ENCODE results near the gene FAM200A. TPM values are rescaled to one million over a fixed set of nuclear protein-coding genes. Genes with fewer than 3 reads are reported as not detected.

FAM200A gene
- total RNA-seq (2014; rRNA removed; shearing (Covaris generic)): 7.9 and 10.2 TPM in 2 replicates
- polyA plus RNA-seq (2016; fragmentation: Nextera tagmentation; extraction: Ambion mirVana): 4.9 and 7.7 TPM in 2 replicates
- long read RNA-seq, partial matches to known transcripts: 0 of 3 reads
- long read RNA-seq, other reads (novel, unspliced or antisense): 2 of 3 reads

DNA sequence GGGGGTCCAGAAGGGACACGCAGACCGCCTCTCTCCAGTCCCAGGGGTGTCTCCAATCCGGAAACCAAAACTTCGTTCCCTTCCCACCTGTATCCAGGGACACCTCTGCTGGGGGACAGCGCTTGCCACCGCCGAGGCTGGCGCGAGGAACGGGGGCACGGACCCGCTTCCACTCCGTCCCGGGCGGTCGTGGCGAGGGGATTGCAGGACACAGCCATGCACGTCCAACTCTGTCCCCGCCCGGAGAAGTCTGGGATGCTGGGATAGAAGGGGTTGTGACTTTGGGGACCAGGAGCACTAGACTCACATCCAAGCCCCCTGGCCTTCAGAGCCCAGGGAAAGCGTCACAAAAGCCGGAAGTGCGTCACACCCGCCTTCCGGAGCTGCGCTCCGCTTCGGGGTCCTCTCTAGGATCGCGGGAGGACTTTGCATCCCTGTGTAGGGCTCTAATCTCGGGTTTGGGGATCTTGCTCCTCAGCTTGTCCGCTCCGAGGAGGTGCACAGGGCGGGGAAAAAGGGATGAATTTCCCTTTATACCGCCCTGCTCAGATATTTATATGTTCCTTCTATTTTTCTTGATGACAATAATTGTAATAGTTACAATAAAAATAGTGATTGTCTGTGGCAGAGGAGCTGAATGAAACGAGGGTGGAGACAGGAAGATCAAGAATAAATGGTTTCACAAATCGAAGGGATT lies at the start of gene FAM200A:
Gene FAM200A, minus strand, starts transcription at position 348 of the 697 bp plus-strand sequence. CDS start 3,707 bp downstream, outside the sequence.
- Histone ChIP-seq H3F3A (replicated peaks; ENCODE audit: low read depth) (peaks cover 4% of the 10 kb centered on the region; the same call in 1 of the 2 replicates), H3K9me2 (ENCODE audit: insufficient read depth) (no peaks in the 10 kb centered on the region), H3K27ac (ENCODE audit: low read depth) (peak within 1 kb of the TSS; percentile 60; the same call in 1 of the 2 replicates), H4K20me1 (replicated peaks; ENCODE audit: insufficient read depth) (0 out of 2 replicates have a peak, but pooled peaks cover 2% of the 10 kb centered on the region), H3K27me3 (ENCODE audit: insufficient read depth) (no peaks in the 10 kb centered on the region), H3K4me3 (peak within 1 kb of the TSS; percentile 95), H3K4me2 (peak within 1 kb of the TSS; percentile 75), H3K4me1 (ENCODE audit: insufficient read depth) (peaks cover 5% of the 10 kb centered on the region; the same call in 1 of the 2 replicates), H3K36me3 (ENCODE audit: insufficient read depth) (peaks cover 3% of the 10 kb centered on the region; the same call in 1 of the 2 replicates), H2AFZ (peak within 1 kb of the TSS; percentile 93), H3K79me2 (replicated peaks; ENCODE audit: insufficient read depth) (peaks cover 28% of the 10 kb centered on the region; the same call in 1 of the 2 replicates)
- Mint-ChIP-seq H3K27me3 (ENCODE audit: insufficient read depth, low read depth, poor library complexity) (peaks cover 3% of the 10 kb centered on the region), H3K4me3 (peak within 1 kb of the TSS; percentile 90), H3K4me1 (peaks cover 4% of the 10 kb centered on the region; the same call in 1 of the 3 replicates), H3K27ac (peak within 1 kb of the TSS; percentile 68; the same call in 1 of the 2 replicates), H3K36me3 (ENCODE audit: low read depth) (peaks cover 38% of the 10 kb centered on the region), H3K9me3 (peaks cover 22% of the 10 kb centered on the region; the same call in 2 of the 3 replicates)
- TF ChIP-seq EZH2phosphoT487 (IDR thresholded peaks at IDR 0.05; ENCODE audit: unreplicated experiment): no peak
- peak; percentile 5 for TF ChIP-seq REST (IDR thresholded peaks at IDR 0.05; ENCODE audit: unreplicated experiment)
- TF ChIP-seq, protein P1, sequence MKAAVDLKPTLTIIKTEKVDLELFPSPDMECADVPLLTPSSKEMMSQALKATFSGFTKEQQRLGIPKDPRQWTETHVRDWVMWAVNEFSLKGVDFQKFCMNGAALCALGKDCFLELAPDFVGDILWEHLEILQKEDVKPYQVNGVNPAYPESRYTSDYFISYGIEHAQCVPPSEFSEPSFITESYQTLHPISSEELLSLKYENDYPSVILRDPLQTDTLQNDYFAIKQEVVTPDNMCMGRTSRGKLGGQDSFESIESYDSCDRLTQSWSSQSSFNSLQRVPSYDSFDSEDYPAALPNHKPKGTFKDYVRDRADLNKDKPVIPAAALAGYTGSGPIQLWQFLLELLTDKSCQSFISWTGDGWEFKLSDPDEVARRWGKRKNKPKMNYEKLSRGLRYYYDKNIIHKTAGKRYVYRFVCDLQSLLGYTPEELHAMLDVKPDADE (IDR thresholded peaks at IDR 0.05): peak; percentile 86
- no peak for TF ChIP-seq EZH2 (IDR thresholded peaks at IDR 0.05; ENCODE audit: low read depth, unreplicated experiment)
- peak; percentile 97 for TF ChIP-seq POLR2AphosphoS5 (IDR thresholded peaks at IDR 0.05; ENCODE audit: low read depth)
- peak; percentile 98 for TF ChIP-seq CREB1 (CRISPR knock-in tag; IDR thresholded peaks at IDR 0.05; ENCODE audit: low read depth)
- DNase-seq (ENCODE audit: low spot score): peak; percentile 98
- peak; percentile 100 for ATAC-seq

GRCh38 chr7:99599836-99600235 lies 47.9 kb upstream of the FAM200A start:
- no peak for TF ChIP-seq JUNB (IDR thresholded peaks at IDR 0.05; ENCODE audit: unreplicated experiment)
- TF ChIP-seq EZH2phosphoT487 (IDR thresholded peaks at IDR 0.05; ENCODE audit: unreplicated experiment): no peak
- TF ChIP-seq, protein P2, sequence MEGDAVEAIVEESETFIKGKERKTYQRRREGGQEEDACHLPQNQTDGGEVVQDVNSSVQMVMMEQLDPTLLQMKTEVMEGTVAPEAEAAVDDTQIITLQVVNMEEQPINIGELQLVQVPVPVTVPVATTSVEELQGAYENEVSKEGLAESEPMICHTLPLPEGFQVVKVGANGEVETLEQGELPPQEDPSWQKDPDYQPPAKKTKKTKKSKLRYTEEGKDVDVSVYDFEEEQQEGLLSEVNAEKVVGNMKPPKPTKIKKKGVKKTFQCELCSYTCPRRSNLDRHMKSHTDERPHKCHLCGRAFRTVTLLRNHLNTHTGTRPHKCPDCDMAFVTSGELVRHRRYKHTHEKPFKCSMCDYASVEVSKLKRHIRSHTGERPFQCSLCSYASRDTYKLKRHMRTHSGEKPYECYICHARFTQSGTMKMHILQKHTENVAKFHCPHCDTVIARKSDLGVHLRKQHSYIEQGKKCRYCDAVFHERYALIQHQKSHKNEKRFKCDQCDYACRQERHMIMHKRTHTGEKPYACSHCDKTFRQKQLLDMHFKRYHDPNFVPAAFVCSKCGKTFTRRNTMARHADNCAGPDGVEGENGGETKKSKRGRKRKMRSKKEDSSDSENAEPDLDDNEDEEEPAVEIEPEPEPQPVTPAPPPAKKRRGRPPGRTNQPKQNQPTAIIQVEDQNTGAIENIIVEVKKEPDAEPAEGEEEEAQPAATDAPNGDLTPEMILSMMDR (conservative IDR thresholded peaks at IDR 0.05; ENCODE audit: low read depth in 2 of 2): no peak
- no peak for TF ChIP-seq EZH2 (IDR thresholded peaks at IDR 0.05; ENCODE audit: low read depth, unreplicated experiment)
- H3K4me1 ChIP-seq (ENCODE audit: insufficient read depth): no peaks in the 10 kb centered on the region
- no peaks in the 10 kb centered on the region for H3K27me3 ChIP-seq (ENCODE audit: insufficient read depth)
- no peaks in the 10 kb centered on the region for H3K9me2 ChIP-seq (ENCODE audit: insufficient read depth)
- Mint-ChIP-seq H3K4me3 (no peak overlapping the region), H3K4me1 (no peaks in the 10 kb centered on the region), H3K36me3 (ENCODE audit: low read depth) (no peaks in the 10 kb centered on the region; the same call in 2 of the 3 replicates), H3K9me3 (no peaks in the 10 kb centered on the region), H3K27ac (no peak overlapping the region), H3K27me3 (ENCODE audit: insufficient read depth, low read depth, poor library complexity) (peaks cover 2% of the 10 kb centered on the region)
- H4K20me1 ChIP-seq (replicated peaks; ENCODE audit: insufficient read depth): no peaks in the 10 kb centered on the region
- no peak overlapping the region for H2AFZ ChIP-seq
- no peak overlapping the region for H3K4me2 ChIP-seq
- no peak for DNase-seq (ENCODE audit: low spot score)
- 0 out of 2 replicates have a peak, but pooled peaks cover 4% of the 10 kb centered on the region for H3K36me3 ChIP-seq (ENCODE audit: insufficient read depth)
- no peaks in the 10 kb centered on the region for H3K79me2 ChIP-seq (replicated peaks; ENCODE audit: insufficient read depth)
- no peak overlapping the region for H3K27ac ChIP-seq (ENCODE audit: low read depth)
- H3F3A ChIP-seq (replicated peaks; ENCODE audit: low read depth): peaks cover 8% of the 10 kb centered on the region
- no peak overlapping the region for H3K4me3 ChIP-seq
- ATAC-seq: no peak

All from GM23338 (cell line).